Activated naive CD4-positive, alpha-beta T cell treated with Interleukin-2 at 50 U/mL for 16 hours (primary cell): ENCODE results near the gene LRP1-AS.

Experiments
- DNase-seq: peaks from one replicate; pipeline ENCODE4 v3.0.0-alpha.2; 2020

LRP1-AS gene

DNA sequence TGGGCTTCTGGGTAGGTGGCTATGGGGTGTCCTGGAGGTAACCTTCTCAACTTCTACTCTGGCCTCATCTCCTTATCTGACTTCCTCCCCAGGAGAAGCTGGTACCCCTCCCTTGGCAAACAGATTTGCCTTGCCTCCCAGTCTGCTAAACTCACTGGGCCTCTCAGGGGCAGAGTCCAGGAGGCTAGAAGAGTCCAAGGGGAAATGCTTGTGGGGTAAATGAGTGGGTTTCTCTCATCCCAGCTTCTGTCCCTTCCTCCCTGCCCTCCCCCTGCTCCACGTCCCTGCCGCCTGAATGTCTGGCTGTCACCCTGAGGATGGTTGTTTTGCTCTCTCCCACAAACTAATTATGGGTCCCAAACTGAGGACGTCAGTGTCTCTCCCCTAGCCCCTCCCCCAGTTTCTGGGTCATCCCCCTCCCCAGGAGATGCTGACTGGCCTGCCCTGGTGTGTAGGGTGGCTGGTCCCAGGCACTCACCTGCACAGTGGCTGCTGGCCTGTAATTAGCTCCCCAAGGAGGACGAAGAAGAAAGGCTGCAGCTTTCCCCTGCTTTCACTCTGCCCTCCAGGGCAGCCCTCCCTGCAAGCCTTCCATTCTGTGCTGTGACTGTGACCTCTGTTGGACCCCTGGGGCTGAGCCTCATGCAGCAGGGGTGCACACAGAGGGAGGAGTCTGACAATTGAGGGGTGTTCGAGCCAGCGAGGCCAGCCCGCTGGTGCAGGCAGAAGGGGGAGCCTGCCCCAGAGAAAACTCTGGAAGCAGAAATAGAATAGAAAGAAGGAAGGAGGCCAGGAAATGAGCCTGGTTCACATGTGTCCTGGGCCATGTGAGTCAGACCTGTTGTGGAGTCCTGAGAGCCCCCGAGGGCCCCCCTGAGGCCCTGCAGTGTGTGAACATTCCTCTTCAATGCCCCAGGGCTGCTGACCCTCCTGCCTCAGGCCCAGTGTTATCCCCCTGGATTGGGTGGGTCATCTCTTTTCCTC lies at the start of gene LRP1-AS:
Gene LRP1-AS (minus strand): TSS at position 659 of the 984 bp plus-strand sequence.
- DNase-seq: no peak

DNA sequence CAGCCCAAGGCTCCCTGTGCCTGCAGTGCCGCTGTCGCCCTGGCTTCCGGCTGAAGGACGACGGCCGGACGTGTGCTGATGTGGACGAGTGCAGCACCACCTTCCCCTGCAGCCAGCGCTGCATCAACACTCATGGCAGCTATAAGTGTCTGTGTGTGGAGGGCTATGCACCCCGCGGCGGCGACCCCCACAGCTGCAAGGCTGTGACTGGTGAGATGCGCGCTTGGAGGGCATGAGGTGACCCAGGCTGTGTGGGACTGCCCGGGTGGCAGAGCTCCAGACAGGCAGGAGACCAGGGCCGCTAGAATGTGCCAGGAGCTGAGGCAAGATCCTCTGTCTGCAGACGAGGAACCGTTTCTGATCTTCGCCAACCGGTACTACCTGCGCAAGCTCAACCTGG lies 49.5 kb upstream of the LRP1-AS start:
- no peak for DNase-seq

DNA sequence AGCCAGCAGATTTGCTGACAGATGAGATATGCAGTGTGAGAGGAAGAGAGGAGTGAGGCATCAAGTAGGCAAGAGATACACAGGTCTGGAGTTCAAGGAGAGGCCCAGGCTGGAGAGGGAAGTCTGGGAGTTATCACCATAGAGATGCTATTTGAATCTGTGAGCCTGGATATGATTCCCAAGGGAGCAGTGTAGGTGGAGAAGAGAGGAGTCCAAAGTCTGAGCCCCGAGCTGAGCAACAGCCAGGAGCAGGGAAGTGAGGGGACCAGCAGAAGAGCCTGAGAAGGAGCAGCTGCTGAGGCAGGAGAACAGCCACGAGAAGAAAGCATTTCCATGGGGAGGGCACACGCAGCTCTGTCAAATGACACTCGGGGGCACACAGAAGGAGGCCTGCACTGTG lies 49.0 kb upstream of the LRP1-AS start:
- no peak for DNase-seq

DNA sequence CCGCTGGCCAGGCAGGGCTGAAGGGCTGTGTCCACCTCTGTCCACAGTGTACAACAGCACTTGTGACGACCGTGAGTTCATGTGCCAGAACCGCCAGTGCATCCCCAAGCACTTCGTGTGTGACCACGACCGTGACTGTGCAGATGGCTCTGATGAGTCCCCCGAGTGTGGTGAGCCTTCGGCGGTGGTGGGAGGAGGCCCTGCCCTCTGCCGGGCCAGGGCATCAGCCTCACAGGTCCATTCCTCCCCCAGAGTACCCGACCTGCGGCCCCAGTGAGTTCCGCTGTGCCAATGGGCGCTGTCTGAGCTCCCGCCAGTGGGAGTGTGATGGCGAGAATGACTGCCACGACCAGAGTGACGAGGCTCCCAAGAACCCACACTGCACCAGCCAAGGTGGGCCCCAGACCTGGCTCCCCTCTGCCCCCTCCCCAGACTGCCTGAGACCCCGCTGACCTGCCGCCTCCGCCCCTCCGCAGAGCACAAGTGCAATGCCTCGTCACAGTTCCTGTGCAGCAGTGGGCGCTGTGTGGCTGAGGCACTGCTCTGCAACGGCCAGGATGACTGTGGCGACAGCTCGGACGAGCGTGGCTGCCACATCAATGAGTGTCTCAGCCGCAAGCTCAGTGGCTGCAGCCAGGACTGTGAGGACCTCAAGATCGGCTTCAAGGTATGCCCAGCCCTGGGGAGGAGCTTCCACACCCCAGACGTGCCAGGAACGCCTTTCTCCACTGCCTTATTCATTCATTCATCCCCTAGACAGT lies 48.4 kb upstream of the LRP1-AS start:
- no peak for DNase-seq

DNA sequence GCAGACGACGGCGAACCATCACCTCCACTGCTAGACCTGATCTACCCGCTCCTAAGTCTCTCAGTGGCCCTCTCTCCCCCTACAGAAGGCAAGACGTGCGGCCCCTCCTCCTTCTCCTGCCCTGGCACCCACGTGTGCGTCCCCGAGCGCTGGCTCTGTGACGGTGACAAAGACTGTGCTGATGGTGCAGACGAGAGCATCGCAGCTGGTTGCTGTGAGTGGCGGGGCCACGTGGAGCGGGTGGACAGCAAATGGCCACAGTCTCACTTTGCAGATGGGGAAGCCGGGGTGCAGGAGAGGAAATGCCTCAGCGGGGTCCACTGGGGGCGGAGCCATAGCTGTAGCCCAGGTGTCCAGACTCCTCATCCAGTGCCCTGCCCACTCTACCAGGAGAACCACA lies 47.8 kb upstream of the LRP1-AS start:
- DNase-seq: no peak

DNA sequence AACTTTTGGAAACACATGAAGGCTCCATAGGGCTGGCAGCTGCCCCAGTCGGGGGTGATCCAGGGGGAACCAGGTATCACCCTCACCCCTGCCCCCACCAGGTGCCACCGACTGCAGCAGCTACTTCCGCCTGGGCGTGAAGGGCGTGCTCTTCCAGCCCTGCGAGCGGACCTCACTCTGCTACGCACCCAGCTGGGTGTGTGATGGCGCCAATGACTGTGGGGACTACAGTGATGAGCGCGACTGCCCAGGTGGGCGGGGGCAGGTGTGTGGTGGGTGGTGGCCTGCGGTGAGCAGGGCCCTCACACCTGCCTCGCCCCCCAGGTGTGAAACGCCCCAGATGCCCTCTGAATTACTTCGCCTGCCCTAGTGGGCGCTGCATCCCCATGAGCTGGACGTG lies 46.8 kb upstream of the LRP1-AS start:
- DNase-seq: no peak

DNA sequence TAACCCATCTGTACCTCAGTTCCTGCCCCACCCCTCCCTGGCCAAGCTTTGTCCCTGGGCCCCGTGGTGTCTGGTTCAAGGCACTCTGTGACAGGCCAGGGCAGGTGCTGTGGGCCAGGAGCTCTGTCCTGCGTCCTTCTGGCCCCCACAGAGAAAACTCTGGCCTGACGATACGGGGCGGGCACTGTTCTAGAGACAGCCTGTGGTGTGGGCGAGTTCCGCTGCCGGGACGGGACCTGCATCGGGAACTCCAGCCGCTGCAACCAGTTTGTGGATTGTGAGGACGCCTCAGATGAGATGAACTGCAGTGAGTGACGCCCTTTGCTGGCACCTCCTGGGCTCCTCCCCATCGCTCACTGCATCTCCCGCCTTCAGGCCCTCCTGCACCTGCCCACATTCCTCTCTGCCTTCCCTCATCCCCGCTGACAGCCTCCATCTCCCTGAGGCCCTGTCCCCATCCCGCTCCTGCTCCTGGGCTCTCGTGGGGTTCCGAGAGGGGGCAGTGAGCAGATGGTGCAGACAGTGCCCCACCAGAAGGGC lies 46.4 kb upstream of the LRP1-AS start:
- no peak for DNase-seq

DNA sequence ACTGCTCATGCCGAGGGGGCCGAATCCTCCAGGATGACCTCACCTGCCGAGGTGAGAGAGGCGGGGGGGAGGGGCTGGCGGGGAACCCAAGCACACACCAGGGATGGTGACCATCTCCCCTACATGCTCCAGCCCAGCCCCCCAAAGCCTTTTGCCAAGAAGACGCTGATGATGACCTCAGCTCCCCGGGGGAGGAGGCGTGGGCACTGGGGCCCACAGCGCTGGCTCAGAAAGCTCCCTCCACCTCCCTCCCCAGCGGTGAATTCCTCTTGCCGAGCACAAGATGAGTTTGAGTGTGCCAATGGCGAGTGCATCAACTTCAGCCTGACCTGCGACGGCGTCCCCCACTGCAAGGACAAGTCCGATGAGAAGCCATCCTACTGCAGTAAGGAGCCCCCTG lies 45.5 kb upstream of the LRP1-AS start:
- no peak for DNase-seq

DNA sequence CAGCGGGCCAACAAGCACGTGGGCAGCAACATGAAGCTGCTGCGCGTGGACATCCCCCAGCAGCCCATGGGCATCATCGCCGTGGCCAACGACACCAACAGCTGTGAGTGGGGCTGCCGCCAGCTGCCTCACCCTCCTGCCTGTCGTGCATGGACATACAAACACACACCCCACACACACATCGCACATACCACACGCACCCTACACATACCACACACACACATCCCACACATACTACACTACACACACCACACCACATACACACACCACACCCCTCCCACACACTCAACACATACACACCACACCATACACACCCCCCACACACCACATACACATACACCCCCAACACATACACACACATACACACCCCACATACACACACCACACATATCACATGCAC lies 44.0 kb upstream of the LRP1-AS start:
- DNase-seq: no peak

DNA sequence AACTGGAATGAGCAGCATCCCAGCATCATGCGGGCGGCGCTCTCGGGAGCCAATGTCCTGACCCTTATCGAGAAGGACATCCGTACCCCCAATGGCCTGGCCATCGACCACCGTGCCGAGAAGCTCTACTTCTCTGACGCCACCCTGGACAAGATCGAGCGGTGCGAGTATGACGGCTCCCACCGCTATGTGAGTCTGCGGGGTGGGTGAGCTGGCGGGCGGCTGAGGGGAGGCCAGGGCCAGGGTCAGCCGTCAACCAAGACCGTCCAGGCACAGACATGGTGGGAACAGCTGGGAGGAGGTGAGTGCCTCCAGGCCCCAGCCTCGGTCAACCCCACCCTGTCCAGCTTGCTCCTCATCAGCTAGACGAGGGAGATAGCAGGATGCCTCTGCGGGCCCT lies 43.4 kb upstream of the LRP1-AS start:
- no peak for DNase-seq

DNA sequence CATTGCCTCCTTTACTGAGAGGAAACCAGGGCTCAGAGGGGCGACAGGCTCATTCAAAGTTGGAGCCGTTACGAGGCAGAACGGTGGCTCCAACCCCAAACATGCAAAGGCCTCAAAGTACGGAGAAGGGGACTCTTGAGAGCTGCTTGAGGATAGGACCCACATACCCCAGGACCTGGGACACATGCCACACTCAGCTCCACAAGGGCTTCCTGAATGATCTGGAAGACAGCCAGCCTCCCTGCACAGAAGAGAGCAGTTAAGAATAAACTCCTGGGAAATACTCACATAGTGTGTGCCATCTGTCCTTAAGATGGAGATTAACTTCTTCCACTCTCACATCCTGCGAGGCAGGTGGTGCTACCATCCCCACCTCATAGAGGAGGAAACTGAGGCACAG lies 42.6 kb upstream of the LRP1-AS start:
- no peak for DNase-seq

DNA sequence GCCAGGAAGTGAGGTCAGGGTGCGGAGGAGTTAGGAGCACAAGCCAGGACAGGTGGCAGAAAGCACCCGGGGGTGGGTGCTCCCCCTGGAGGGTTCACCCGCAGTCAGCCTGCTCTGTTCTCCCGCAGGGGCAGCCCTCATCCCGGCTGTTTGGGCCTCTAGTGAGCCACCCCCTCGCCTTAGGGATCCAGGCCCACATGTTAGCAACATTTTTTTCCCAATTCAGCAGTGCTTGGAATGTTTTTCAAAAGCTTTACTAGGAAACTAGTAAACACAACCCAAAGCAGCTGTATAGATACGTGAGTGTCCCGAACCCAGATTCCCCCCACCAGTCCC lies 40.6 kb upstream of the LRP1-AS start:
- DNase-seq: no peak

DNA sequence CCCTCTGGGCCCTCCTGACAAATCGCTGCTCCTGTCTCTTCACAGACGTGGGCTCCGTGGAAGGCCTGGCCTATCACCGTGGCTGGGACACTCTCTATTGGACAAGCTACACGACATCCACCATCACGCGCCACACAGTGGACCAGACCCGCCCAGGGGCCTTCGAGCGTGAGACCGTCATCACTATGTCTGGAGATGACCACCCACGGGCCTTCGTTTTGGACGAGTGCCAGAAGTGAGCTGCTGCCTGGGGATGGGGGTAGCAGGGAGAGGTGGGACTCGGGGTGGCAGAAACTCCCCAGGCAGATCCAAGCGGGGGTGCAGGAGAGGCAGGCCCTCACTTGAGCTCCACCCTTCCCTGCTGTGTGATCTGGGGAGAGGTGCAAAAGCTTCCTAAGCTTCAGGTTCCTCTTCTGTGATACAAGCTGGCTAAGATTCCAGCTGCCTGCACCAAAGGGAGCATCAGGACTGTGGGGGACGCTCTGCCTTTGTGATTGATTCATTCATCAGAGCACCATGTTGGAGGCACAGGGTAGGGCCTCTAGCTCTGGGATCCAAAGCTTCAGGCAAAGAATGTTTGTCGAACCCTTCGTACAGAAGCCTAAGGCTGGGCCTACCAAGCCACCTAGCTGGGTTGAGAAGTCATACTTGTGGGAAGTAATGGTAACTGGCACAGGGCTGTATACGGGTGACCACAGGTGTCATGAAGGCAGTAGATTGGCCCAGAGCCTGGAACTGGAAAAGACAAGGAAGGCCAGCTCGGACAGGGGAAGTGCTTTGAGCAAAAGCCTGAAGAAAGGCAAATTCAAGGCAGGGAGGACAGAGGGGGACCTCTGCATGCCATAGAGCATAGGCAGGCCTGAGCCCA lies 40.0 kb upstream of the LRP1-AS start:
- no peak for DNase-seq

DNA sequence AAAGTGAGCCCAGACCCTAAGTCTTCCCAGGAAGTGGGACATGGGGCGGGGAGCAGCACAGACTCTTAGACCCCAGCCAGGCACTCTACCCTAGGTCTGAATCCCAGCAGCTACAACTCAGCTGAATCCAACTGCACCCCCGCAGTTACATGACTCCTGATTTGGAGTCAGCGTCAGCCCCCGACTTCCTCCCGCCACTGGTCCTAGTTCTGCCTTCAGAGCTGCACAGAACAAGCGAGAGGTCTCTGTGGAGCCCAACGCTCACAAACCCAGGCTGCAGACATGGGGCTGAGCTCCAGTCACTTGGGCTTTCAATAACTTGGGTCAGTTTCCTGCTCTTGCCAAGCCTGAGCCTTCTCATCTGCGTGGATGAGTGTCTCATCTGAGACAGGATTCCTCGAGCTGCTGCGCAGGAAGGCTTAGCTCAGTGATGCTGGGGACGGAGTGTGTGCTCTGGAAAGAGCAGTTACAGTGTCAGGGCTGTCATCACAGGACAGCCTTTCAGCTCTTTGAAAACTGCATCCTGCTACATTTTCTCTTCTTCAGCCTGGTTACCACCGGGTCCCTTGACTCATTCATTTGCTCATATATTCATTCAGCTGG lies 38.6 kb upstream of the LRP1-AS start:
- no peak for DNase-seq

DNA sequence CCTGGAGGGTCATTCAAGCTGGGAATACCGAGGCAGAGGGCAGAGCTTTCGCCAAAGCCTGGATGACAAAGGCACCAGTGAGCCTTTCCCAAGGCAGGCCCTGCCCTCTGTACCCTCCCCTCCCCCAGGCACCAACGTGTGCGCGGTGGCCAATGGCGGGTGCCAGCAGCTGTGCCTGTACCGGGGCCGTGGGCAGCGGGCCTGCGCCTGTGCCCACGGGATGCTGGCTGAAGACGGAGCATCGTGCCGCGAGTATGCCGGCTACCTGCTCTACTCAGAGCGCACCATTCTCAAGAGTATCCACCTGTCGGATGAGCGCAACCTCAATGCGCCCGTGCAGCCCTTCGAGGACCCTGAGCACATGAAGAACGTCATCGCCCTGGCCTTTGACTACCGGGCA lies 38.0 kb upstream of the LRP1-AS start:
- no peak for DNase-seq

DNA sequence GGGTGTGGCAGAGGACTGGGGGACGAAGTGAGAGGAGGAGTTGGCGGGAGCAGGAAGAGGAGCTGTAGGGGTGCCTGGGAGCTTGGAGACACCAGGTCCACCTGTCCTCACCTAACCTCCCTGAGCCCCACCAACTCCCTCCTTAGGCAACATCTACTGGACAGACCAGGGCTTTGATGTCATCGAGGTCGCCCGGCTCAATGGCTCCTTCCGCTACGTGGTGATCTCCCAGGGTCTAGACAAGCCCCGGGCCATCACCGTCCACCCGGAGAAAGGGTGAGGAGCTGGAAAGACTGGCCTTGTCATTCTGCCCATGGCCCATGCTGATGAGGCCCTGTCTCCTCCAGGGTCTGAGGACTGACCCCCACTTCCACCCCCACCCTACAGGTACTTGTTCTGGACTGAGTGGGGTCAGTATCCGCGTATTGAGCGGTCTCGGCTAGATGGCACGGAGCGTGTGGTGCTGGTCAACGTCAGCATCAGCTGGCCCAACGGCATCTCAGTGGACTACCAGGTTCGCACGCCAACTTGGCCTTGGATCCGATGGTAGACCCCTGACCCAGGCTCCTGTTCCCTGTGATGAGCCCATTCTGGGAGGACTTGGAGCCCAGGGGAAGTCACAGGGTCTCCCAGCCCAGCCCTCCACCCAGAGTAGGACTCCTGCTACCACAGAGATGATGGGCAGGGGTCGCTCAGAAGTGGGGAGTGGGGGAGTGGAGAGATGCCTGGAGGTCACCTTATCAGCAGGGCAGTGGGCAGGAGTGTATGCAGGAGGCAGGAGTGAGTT lies 36.7 kb upstream of the LRP1-AS start:
- no peak for DNase-seq

DNA sequence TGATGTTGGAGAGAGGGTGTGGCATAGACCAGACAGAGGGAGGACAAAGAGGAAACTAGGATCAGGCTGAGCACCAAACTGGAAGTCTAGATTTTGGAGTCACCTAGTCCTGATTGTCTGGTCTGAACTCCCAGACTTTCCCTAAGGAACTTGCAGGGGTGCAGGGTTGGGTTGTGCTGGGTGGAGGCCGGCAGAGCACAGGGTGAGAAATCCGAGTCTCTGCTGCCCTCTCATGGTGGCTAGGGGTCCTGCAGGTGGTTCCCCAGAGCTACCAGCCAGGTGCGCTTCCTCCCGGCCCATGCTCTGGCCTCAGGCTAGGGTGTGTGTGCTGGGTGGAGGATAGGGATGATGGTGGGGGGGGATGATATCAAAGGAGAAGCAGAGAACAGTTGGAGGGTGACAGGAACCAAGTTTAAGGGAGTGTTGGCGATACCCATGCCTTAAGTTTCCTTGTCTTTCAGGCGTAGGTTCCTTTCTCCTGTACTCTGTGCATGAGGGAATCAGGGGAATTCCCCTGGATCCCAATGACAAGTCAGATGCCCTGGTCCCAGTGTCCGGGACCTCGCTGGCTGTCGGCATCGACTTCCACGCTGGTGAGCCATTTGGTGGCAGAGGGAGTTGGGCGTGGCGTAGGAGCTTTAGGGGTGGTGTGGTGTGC lies 35.6 kb upstream of the LRP1-AS start:
- peak; percentile 84 for DNase-seq

DNA sequence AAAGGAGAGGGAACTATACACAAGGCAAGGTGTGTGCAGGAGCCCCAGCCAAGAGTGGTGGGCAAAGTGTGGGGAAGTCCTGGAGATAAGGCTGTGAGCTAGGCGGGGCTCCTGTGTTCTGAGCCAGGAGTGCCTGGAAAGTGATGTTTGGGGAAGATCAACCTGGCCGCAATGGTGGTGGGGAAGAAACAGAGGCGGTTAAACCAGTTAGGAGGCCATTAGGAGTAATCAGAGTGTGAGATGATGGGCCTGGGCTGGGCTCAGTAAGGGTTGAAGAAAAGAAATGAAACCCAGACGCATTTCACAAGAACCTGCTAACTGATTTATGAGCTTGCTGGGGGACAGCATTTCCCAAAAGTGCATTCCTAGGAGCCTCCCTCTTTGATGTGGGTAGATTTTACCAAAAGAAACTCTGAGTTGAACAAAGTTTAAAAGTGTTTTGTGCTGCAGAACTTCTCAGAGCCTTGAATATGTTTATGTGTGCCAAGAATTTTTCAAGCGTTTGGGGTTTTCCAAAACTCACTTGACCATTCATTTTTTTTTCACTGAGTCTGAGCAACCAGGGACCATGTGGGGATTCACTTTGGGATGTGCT lies 34.2 kb upstream of the LRP1-AS start:
- DNase-seq: no peak

DNA sequence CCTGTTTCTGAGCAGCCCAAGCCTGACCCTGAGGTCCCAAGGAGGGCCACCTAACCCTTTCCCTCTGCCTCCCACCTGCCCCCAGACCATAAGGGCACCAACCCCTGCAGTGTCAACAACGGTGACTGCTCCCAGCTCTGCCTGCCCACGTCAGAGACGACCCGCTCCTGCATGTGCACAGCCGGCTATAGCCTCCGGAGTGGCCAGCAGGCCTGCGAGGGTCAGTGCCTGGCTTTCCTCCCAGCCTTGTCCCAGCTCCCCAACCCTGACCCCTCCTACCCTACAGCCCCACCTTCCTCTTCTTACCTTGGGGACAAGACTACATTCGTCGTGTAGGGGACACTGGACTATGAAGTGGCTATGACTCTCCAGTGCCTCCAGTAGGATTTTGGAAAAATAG lies 33.7 kb upstream of the LRP1-AS start:
- DNase-seq: no peak

DNA sequence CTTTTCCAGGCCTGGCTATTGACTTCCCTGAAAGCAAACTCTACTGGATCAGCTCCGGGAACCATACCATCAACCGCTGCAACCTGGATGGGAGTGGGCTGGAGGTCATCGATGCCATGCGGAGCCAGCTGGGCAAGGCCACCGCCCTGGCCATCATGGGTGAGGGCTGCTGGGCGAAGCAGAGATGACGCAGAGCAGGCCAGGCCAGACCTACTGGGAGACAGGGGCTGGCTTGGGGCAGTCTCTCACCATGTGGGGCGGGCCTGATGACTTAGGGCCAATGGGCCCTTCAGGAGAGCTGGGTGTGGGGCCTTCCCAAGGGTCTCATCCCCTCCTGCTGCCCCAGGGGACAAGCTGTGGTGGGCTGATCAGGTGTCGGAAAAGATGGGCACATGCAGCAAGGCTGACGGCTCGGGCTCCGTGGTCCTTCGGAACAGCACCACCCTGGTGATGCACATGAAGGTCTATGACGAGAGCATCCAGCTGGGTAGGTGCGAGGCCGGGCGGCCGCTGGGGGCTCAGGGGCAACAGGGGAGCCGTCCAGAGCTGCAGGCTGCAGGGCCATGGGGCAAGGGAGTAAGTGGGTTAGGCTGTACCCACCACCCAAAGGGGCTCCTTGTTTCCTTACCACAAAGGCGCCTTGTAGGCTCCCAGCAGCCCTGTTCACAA lies 33.0 kb upstream of the LRP1-AS start:
- no peak for DNase-seq
